Mesenchymal stem cell (in vitro differentiated cells and primary cell): ENCODE data around the gene MAP3K20.
"Not testable (repeated sequence)": the region's sequence is repeated elsewhere in the genome, so short reads cannot be mapped to it uniquely, and the experiment has no call there.

ENCODE experiments used
- DNase-seq: peaks from one replicate; pipeline ENCODE4 v3.0.0-alpha.2; 2013
- H2AFZ ChIP-seq: one replicate; pipeline ENCODE4 v1.6.1; 2013; ENCODE audit warnings: low read depth, mild to moderate bottlenecking, control low read depth, inconsistent platforms, low read length, moderate library complexity
- H2AK5ac ChIP-seq: 2 replicates; pipeline ENCODE4 v1.6.1; 2013; ENCODE audit warnings: low read length, moderate library complexity, mild to moderate bottlenecking, inconsistent platforms; ENCODE audit not compliant: severe bottlenecking
- H2BK120ac ChIP-seq: one replicate; pipeline ENCODE4 v1.6.1; 2013; ENCODE audit warnings: low read depth, mild to moderate bottlenecking, inconsistent platforms, low read length, moderate library complexity
- H2BK12ac ChIP-seq, 2 experiments: one replicate each; pipeline ENCODE4 v1.6.1; 2013; ENCODE audit warnings: inconsistent platforms in 2 of 2, low read length in 2 of 2, mild to moderate bottlenecking in 2 of 2, moderate library complexity in 2 of 2, control low read depth in 1 of 2
- H2BK15ac ChIP-seq: one replicate; pipeline ENCODE4 v1.6.1; 2013; ENCODE audit warnings: mild to moderate bottlenecking, low read depth, inconsistent platforms; ENCODE audit not compliant: poor library complexity, severe bottlenecking
- H2BK5ac ChIP-seq: 2 replicates; pipeline ENCODE4 v1.6.1; 2013; ENCODE audit warnings: low read depth, mild to moderate bottlenecking, low read length, control low read depth, inconsistent platforms; ENCODE audit not compliant: poor library complexity, severe bottlenecking
- H3K14ac ChIP-seq, 2 experiments: one replicate each; pipeline ENCODE4 v1.6.1; 2013; ENCODE audit warnings: inconsistent platforms in 2 of 2, low read length in 2 of 2, control low read depth in 1 of 2, mild to moderate bottlenecking in 1 of 2, moderate library complexity in 1 of 2
- H3K18ac ChIP-seq, 2 experiments: one replicate each; pipeline ENCODE4 v1.6.1; 2013; ENCODE audit warnings: inconsistent platforms in 2 of 2, low read length in 2 of 2, control low read depth in 1 of 2, low read depth in 1 of 2, mild to moderate bottlenecking in 1 of 2
- H3K23ac ChIP-seq, 2 experiments: one replicate each; pipeline ENCODE4 v1.6.1; 2013; ENCODE audit warnings: inconsistent platforms in 2 of 2, low read length in 2 of 2, mild to moderate bottlenecking in 2 of 2, moderate library complexity in 2 of 2, control low read depth in 1 of 2
- H3K27ac ChIP-seq: 2 replicates; pipeline ENCODE4 v1.5.1; 2013; ENCODE audit warnings: mild to moderate bottlenecking, moderate library complexity, low read length, control low read depth, inconsistent platforms; ENCODE audit not compliant: poor library complexity, severe bottlenecking
- H3K27me3 ChIP-seq, 2 experiments: 2 replicates each; pipeline versions ENCODE4 v1.6.1 to v1.7.0; 2013; ENCODE audit warnings: low read length in 2 of 2, mild to moderate bottlenecking in 2 of 2, moderate library complexity in 2 of 2, control low read depth in 1 of 2, inconsistent platforms in 1 of 2; ENCODE audit not compliant: control insufficient read depth in 1 of 2, insufficient read depth in 1 of 2
- H3K36me3 ChIP-seq, 2 experiments: 2 replicates each; pipeline versions ENCODE4 v1.6.1 to v1.7.0; 2013; ENCODE audit warnings: low read length in 2 of 2, control low read depth in 1 of 2, inconsistent platforms in 1 of 2, low read depth in 1 of 2, mild to moderate bottlenecking in 1 of 2; ENCODE audit not compliant: insufficient read depth in 2 of 2, control insufficient read depth in 1 of 2
- H3K4ac ChIP-seq, 2 experiments: one replicate each; pipeline ENCODE4 v1.6.1; 2013; ENCODE audit warnings: inconsistent platforms in 2 of 2, low read length in 2 of 2, mild to moderate bottlenecking in 2 of 2, moderate library complexity in 2 of 2, control low read depth in 1 of 2, low read depth in 1 of 2
- H3K4me1 ChIP-seq: 2 replicates; pipeline ENCODE4 v1.6.1; 2013; ENCODE audit warnings: low read depth, low read length, control low read depth; ENCODE audit not compliant: control insufficient read depth, insufficient read depth
- H3K4me2 ChIP-seq: 2 replicates; pipeline ENCODE4 v1.6.1; 2013; ENCODE audit warnings: low read length, mild to moderate bottlenecking, inconsistent platforms; ENCODE audit not compliant: poor library complexity, severe bottlenecking
- H3K4me3 ChIP-seq, 2 experiments: 2 replicates each; pipeline versions ENCODE4 v1.5.1 to v1.7.0; 2013; ENCODE audit warnings: low read length in 2 of 2, mild to moderate bottlenecking in 2 of 2, control low read depth in 1 of 2, low read depth in 1 of 2; ENCODE audit not compliant: insufficient read depth in 1 of 2
- H3K79me1 ChIP-seq: replicated peaks from 2 replicates; pipeline ENCODE4 v1.6.1; 2013; ENCODE audit warnings: mild to moderate bottlenecking, control low read depth, low read length, inconsistent platforms; ENCODE audit not compliant: poor library complexity, severe bottlenecking
- H3K9ac ChIP-seq: 2 replicates; pipeline ENCODE4 v1.7.0; 2013; ENCODE audit warnings: mild to moderate bottlenecking, low read length, moderate library complexity
- H3K9me3 ChIP-seq: 2 replicates; pipeline ENCODE4 v1.7.0; 2013; ENCODE audit warnings: mild to moderate bottlenecking, low read length; ENCODE audit not compliant: control insufficient read depth
- H4K8ac ChIP-seq: one replicate; pipeline ENCODE4 v1.6.1; 2013; ENCODE audit warnings: inconsistent platforms, mild to moderate bottlenecking, low read length, moderate library complexity
- H4K91ac ChIP-seq: one replicate; pipeline ENCODE4 v1.6.1; 2013; ENCODE audit warnings: mild to moderate bottlenecking, low read length, inconsistent platforms
- WGBS: methylation state at CpG from one replicate; pipeline ENCODE4 v1.1.7; 2013; ENCODE audit warnings: mixed read lengths; 5-methylcytosine and 5-hydroxymethylcytosine counted together

The MAP3K20 gene

GRCh38 chr2:173298536-173299097 lies 223.0 kb downstream of the MAP3K20 start:
- H3K4me3 ChIP-seq: no peak overlapping the region
- H3K9ac ChIP-seq: no peak overlapping the region
- H3K9me3 ChIP-seq: peaks cover 43% of the 10 kb centered on the region
- H3K27ac ChIP-seq: no peak overlapping the region
- no peak overlapping the region for H3K4me2 ChIP-seq
- no peak overlapping the region for H2BK15ac ChIP-seq
- H2AK5ac ChIP-seq: no peak overlapping the region
- H3K23ac ChIP-seq: no peak overlapping the region
- no peak overlapping the region for H4K91ac ChIP-seq
- no peak overlapping the region for H2AFZ ChIP-seq
- no peaks in the 10 kb centered on the region for H3K79me1 ChIP-seq
- H4K8ac ChIP-seq: no peak overlapping the region
- DNase-seq: no peak
- 74% methylated on average over 4 of the region's 5 CpGs for WGBS
- no peaks in the 10 kb centered on the region for H3K27me3 ChIP-seq
- H2BK120ac ChIP-seq: no peak overlapping the region
- no peak overlapping the region for H2BK12ac ChIP-seq
- H3K36me3 ChIP-seq: no peaks in the 10 kb centered on the region
- no peak overlapping the region for H3K14ac ChIP-seq
- no peak overlapping the region for H3K4ac ChIP-seq
- no peak overlapping the region for H2BK5ac ChIP-seq
- H3K4me1 ChIP-seq: no peaks in the 10 kb centered on the region
- H3K18ac ChIP-seq: no peak overlapping the region

GRCh38 chr2:173299764-173300163 lies 224.1 kb downstream of the MAP3K20 start:
- no peak overlapping the region for H3K4ac ChIP-seq
- H3K27me3 ChIP-seq: no peaks in the 10 kb centered on the region
- H3K23ac ChIP-seq: no peak overlapping the region
- no peak overlapping the region for H3K9ac ChIP-seq
- DNase-seq: no peak
- H3K79me1 ChIP-seq: no peaks in the 10 kb centered on the region
- H4K91ac ChIP-seq: no peak overlapping the region
- no peak overlapping the region for H2BK5ac ChIP-seq
- H3K4me2 ChIP-seq: no peak overlapping the region
- no peak overlapping the region for H3K27ac ChIP-seq
- H2BK12ac ChIP-seq: no peak overlapping the region
- no peaks in the 10 kb centered on the region for H3K4me1 ChIP-seq
- H2AK5ac ChIP-seq: no peak overlapping the region
- H3K14ac ChIP-seq: no peak overlapping the region
- H4K8ac ChIP-seq: no peak overlapping the region
- no peak overlapping the region for H3K18ac ChIP-seq
- no peaks in the 10 kb centered on the region for H3K36me3 ChIP-seq
- H3K4me3 ChIP-seq: no peak overlapping the region
- H3K9me3 ChIP-seq: peaks cover 43% of the 10 kb centered on the region
- 93% methylated on average over 5 of the region's 5 CpGs for WGBS
- H2AFZ ChIP-seq: no peak overlapping the region
- no peak overlapping the region for H2BK120ac ChIP-seq
- no peak overlapping the region for H2BK15ac ChIP-seq

GRCh38 chr2:173300458-173300857 lies 224.8 kb downstream of the MAP3K20 start:
- Histone ChIP-seq H2BK15ac (no peak overlapping the region), H4K91ac (no peak overlapping the region), H3K9ac (no peak overlapping the region), H3K27me3 (no peaks in the 10 kb centered on the region), H3K23ac (no peak overlapping the region), H3K4ac (no peak overlapping the region), H3K4me3 (no peak overlapping the region), H3K4me1 (no peaks in the 10 kb centered on the region), H2BK120ac (no peak overlapping the region), H3K4me2 (no peak overlapping the region), H2AK5ac (no peak overlapping the region), H3K9me3 (peaks cover 43% of the 10 kb centered on the region), H2BK12ac (no peak overlapping the region), H2AFZ (no peak overlapping the region), H3K14ac (no peak overlapping the region), H3K79me1 (no peaks in the 10 kb centered on the region), H2BK5ac (no peak overlapping the region), H3K18ac (no peak overlapping the region), H3K27ac (no peak overlapping the region), H4K8ac (no peak overlapping the region), H3K36me3 (no peaks in the 10 kb centered on the region)
- 83% methylated on average over 1 of the region's 1 CpG for WGBS
- no peak for DNase-seq

- not testable (repeated sequence) for H4K91ac ChIP-seq, H3K36me3 ChIP-seq, H2BK120ac ChIP-seq, H3K4me3 ChIP-seq, DNase-seq, H3K9ac ChIP-seq, H2BK5ac ChIP-seq, H2AFZ ChIP-seq, H2BK12ac ChIP-seq, H3K27ac ChIP-seq, H3K4me1 ChIP-seq, H2BK15ac ChIP-seq, H3K79me1 ChIP-seq, H3K18ac ChIP-seq, H3K14ac ChIP-seq, H4K8ac ChIP-seq, H3K27me3 ChIP-seq, H3K4ac ChIP-seq, H2AK5ac ChIP-seq, H3K23ac ChIP-seq, H3K4me2 ChIP-seq
- H3K9me3 ChIP-seq: peaks cover 39% of the 10 kb centered on the region
- WGBS: 93% methylated on average over 4 of the region's 4 CpGs
Measured at GRCh38 chr2:173301549-173301948, 225.9 kb downstream of the MAP3K20 start.
